ENCODE results near the gene NBPF3. TPM values are rescaled to one million over a fixed set of nuclear protein-coding genes. Genes with fewer than 3 reads are reported as not detected.
A peak's percentile ranks its signal among the peaks of the same experiment; 100 is the strongest.

NBPF3 gene
- total RNA-seq, 1 experiment from 2014 or later = 21.4 TPM

GRCh38 chr1:21492356-21492625, 52.4 kb downstream of the NBPF3 start:
- peaks cover 14% of the 10 kb centered on the region for H3K9me3 Mint-ChIP-seq
- ATAC-seq = no peak
- no peak overlapping the region for H3K4me3 Mint-ChIP-seq
- H3K36me3 Mint-ChIP-seq = peaks cover 9% of the 10 kb centered on the region
- peaks cover 11% of the 10 kb centered on the region for H3K4me1 Mint-ChIP-seq
- no peak overlapping the region for H3K27ac Mint-ChIP-seq
- no peak for DNase-seq (ENCODE audit: low spot score)
- H3K27me3 Mint-ChIP-seq (ENCODE audit: low read depth) = peaks cover 7% of the 10 kb centered on the region
- ChIA-PET POLR2A (no interaction called here), CTCF (interaction anchor here (0.7 to 4.0 kb wide), 3 partner anchors 121 to 260 kb away, joined by 4 to 52 read pairs (median 4); no protein-coding TSS in a partner anchor)
- TF ChIP-seq PRDM15 (CRISPR knock-in tag; IDR thresholded peaks at IDR 0.05) = no peak

- CTCF ChIA-PET = interaction anchor here (4.0 kb wide), 1 partner anchor 123 kb away, joined by 52 read pairs; no protein-coding TSS in a partner anchor
- peaks cover 7% of the 10 kb centered on the region for H3K27me3 Mint-ChIP-seq (ENCODE audit: low read depth)
- DNase-seq (ENCODE audit: low spot score) (no peak), ATAC-seq (peak; percentile 36)
- peaks cover 4% of the 10 kb centered on the region for H3K9me3 Mint-ChIP-seq
- peaks cover 19% of the 10 kb centered on the region for H3K4me1 Mint-ChIP-seq
- POLR2A ChIA-PET = no interaction called here
- H3K4me3 Mint-ChIP-seq = no peak overlapping the region
- peak; percentile 28; the same call in 1 of the 2 replicates for TF ChIP-seq NFYB (CRISPR knock-in tag; conservative IDR thresholded peaks at IDR 0.05; ENCODE audit: low read depth)
- TF ChIP-seq ERG (CRISPR knock-in tag; IDR thresholded peaks at IDR 0.05) = no peak
- TF ChIP-seq ESRRA (CRISPR knock-in tag; IDR thresholded peaks at IDR 0.05; ENCODE audit: borderline replicate concordance) = no peak
- no peak overlapping the region for H3K27ac Mint-ChIP-seq
- peaks cover 4% of the 10 kb centered on the region for H3K36me3 Mint-ChIP-seq
Measured at GRCh38 chr1:21494196-21494595, 54.3 kb downstream of the NBPF3 start.

GRCh38 chr1:21495225-21495820, 55.4 kb downstream of the NBPF3 start:
- no peak overlapping the region for H3K27ac Mint-ChIP-seq
- peaks cover 7% of the 10 kb centered on the region for H3K27me3 Mint-ChIP-seq (ENCODE audit: low read depth)
- TF ChIP-seq CTCF (IDR thresholded peaks at IDR 0.05) = no peak
- no peak for TF ChIP-seq NFYB (CRISPR knock-in tag; conservative IDR thresholded peaks at IDR 0.05; ENCODE audit: low read depth)
- no peak for TF ChIP-seq CREB1 (CRISPR knock-in tag; IDR thresholded peaks at IDR 0.05)
- TF ChIP-seq ZNF423 (CRISPR knock-in tag; IDR thresholded peaks at IDR 0.05) = no peak
- TF ChIP-seq MAX (CRISPR knock-in tag; IDR thresholded peaks at IDR 0.05) = no peak
- TF ChIP-seq AFF4 (CRISPR knock-in tag; IDR thresholded peaks at IDR 0.05; ENCODE audit: borderline replicate concordance) = no peak
- no peak for TF ChIP-seq NR1H2 (CRISPR knock-in tag; IDR thresholded peaks at IDR 0.05)
- TF ChIP-seq ZBTB43 (CRISPR knock-in tag; IDR thresholded peaks at IDR 0.05) = no peak
- ATAC-seq (no peak), DNase-seq (ENCODE audit: low spot score) (no peak)
- ChIA-PET CTCF (interaction anchor here (1.1 to 3.5 kb wide), 5 partner anchors 14 to 240 kb away, joined by 3 to 15 read pairs (median 5); partner anchors contain the start of gene ALPL), POLR2A (no interaction called here)
- H3K9me3 Mint-ChIP-seq = peaks cover 4% of the 10 kb centered on the region
- H3K4me3 Mint-ChIP-seq = no peak overlapping the region
- H3K4me1 Mint-ChIP-seq = peaks cover 19% of the 10 kb centered on the region
- H3K36me3 Mint-ChIP-seq = peaks cover 3% of the 10 kb centered on the region

Measured in WTC11 (cell line).